Panc1 (cell line): ENCODE results near the gene EIPR1.
"Not testable (repeated sequence)": the region's sequence is repeated elsewhere in the genome, so short reads cannot be mapped to it uniquely, and the experiment has no call there.

Experiments used
- POLR2AphosphoS5 ChIP-seq: IDR thresholded peaks from 2 replicates; pipeline ENCODE4 v1.6.1; 2012; ENCODE audit warnings: mild to moderate bottlenecking, low read depth, low read length, moderate library complexity
- TCF7L2 ChIP-seq: IDR thresholded peaks from 2 replicates; pipeline ENCODE4 v1.6.1; 2011; ENCODE audit warnings: mild to moderate bottlenecking, low read depth, low read length, inconsistent platforms
- TF ChIP-seq, protein P1 (sequence below): fragments of 450-650 bp; IDR thresholded peaks from 2 replicates; pipeline ENCODE4 v1.5.1; 2017; ENCODE audit warnings: mild to moderate bottlenecking

DNA sequence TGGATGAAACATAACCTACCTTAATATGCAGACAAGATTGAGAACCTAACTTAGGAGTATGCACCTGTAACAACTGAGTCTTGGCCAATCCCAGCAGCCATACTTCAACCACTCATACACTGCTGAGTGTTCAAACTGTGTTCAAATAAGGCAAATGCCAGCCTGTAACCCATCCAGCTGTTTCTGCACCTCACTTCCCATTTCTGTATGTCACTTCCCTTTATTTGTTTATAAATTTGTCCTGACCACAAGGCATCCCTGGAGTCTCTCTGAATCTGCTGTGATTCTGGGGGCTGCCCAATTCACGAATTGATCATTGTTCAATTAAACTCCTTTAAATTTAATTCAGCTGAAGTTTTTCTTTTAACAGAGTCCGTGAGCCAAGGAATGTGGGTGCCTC, 20.2 kb downstream of the EIPR1 start:
- TF ChIP-seq TCF7L2, POLR2AphosphoS5: not testable (repeated sequence)
- TF ChIP-seq, protein P1, sequence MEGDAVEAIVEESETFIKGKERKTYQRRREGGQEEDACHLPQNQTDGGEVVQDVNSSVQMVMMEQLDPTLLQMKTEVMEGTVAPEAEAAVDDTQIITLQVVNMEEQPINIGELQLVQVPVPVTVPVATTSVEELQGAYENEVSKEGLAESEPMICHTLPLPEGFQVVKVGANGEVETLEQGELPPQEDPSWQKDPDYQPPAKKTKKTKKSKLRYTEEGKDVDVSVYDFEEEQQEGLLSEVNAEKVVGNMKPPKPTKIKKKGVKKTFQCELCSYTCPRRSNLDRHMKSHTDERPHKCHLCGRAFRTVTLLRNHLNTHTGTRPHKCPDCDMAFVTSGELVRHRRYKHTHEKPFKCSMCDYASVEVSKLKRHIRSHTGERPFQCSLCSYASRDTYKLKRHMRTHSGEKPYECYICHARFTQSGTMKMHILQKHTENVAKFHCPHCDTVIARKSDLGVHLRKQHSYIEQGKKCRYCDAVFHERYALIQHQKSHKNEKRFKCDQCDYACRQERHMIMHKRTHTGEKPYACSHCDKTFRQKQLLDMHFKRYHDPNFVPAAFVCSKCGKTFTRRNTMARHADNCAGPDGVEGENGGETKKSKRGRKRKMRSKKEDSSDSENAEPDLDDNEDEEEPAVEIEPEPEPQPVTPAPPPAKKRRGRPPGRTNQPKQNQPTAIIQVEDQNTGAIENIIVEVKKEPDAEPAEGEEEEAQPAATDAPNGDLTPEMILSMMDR: not testable (repeated sequence)
